Caco-2 (cell line): ENCODE data around the gene ASCC1. TPM values are rescaled to one million over a fixed set of nuclear protein-coding genes. Genes with fewer than 3 reads are reported as not detected.

Experiments used
- BruUV-seq: library from RNA; stranded (reverse); fragments of 400-500 nt; replicated peaks from 2 replicates; lab custom pipeline; 2021; lab: Mats Ljungman, UMichigan
- CTCF ChIA-PET: fragments of 300-600 bp; sonication (Branson Sonifier 250); formaldehyde crosslinking; loops from one replicate; lab custom pipeline; 2022; ENCODE audit warnings: antibody characterized with exemption; lab: Charles Lee
- POLR2A ChIA-PET: fragments of 300-600 bp; sonication (Branson Sonifier 250); formaldehyde crosslinking; loops from one replicate; lab custom pipeline; 2022; ENCODE audit warnings: antibody characterized with exemption; lab: Charles Lee
- DNase-seq, 2 experiments: peaks; one replicate each; pipeline versions ENCODE4 v3.0.0 to v3.0.0-alpha.2; 2020 to 2022
- H3K27me3 ChIP-seq: replicated peaks from 2 replicates; pipeline ENCODE4 v1.6.0; 2011; ENCODE audit warnings: low read length; ENCODE audit not compliant: control insufficient read depth, insufficient read depth
- H3K36me3 ChIP-seq: 2 replicates; pipeline ENCODE4 v1.5.1; 2011; ENCODE audit warnings: low read length; ENCODE audit not compliant: control insufficient read depth, insufficient read depth
- H3K4me1 ChIP-seq: fragments of 250-450 bp; sonication (Bioruptor Pico); 2 replicates; pipeline ENCODE4 v1.5.1; 2020; ENCODE audit warnings: mild to moderate bottlenecking
- H3K4me3 ChIP-seq: 2 replicates; pipeline ENCODE4 v1.5.1; 2011; ENCODE audit warnings: low read depth, mild to moderate bottlenecking, control low read depth, low read length
- H3K9me3 ChIP-seq: fragments of 250-450 bp; sonication (Bioruptor Pico); 2 replicates; pipeline ENCODE4 v1.5.1; 2020; ENCODE audit warnings: mild to moderate bottlenecking, moderate library complexity
- H3K27ac Mint-ChIP-seq: one replicate; pipeline ENCODE4 v1.8.0; 2022; ENCODE audit warnings: mixed read lengths; ENCODE audit not compliant: unreplicated experiment
- H3K27me3 Mint-ChIP-seq: one replicate; pipeline ENCODE4 v1.8.0; 2022; ENCODE audit warnings: mixed read lengths; ENCODE audit not compliant: insufficient read depth, unreplicated experiment
- H3K36me3 Mint-ChIP-seq: one replicate; pipeline ENCODE4 v1.8.0; 2022; ENCODE audit warnings: mild to moderate bottlenecking, mixed read lengths; ENCODE audit not compliant: insufficient read depth, unreplicated experiment
- H3K4me1 Mint-ChIP-seq: one replicate; pipeline ENCODE4 v1.8.0; 2022; ENCODE audit warnings: low read depth, mixed read lengths; ENCODE audit not compliant: unreplicated experiment
- H3K4me3 Mint-ChIP-seq: one replicate; pipeline ENCODE4 v1.8.0; 2022; ENCODE audit warnings: mild to moderate bottlenecking, moderate library complexity, mixed read lengths; ENCODE audit not compliant: unreplicated experiment
- H3K9me3 Mint-ChIP-seq: one replicate; pipeline ENCODE4 v1.8.0; 2022; ENCODE audit warnings: mixed read lengths; ENCODE audit not compliant: unreplicated experiment
- CTCF ChIP-seq, 2 experiments: fragments of 200-600 bp in 1 of 2; IDR thresholded peaks; 1 replicate in 1 of 2; 2 replicates in 1 of 2; pipeline versions ENCODE4 v1.5.1 to v1.8.0; 2011 to 2022; ENCODE audit warnings: antibody characterized with exemption in 1 of 2, control low read depth in 1 of 2, inconsistent platforms in 1 of 2, low read depth in 1 of 2, low read length in 1 of 2, mild to moderate bottlenecking in 1 of 2, moderate library complexity in 1 of 2; ENCODE audit not compliant: insufficient read depth in 1 of 2, severe bottlenecking in 1 of 2, unreplicated experiment in 1 of 2
- intact Hi-C: fragments of 100-400 bp; cut with micrococcal nuclease; formaldehyde crosslinking; loops from one replicate; pipeline ENCODE4 v1.10.0; 2022; ENCODE audit not compliant: unreplicated experiment
- total RNA-seq: library from RNA; stranded (reverse); gene quantifications from 2 replicates; pipeline ENCODE4 v1.2.3, GENCODE V29; 2022

Gene ASCC1
- total RNA-seq, 1 experiment from 2014 or later = 73.7 TPM

- intact Hi-C loops = loop anchor here (1.0 to 2.0 kb wide), 3 partner anchors 16 to 85 kb away; no protein-coding TSS in a partner anchor
- peak in 1 of 2 experiments; percentile 60 for DNase-seq
- Mint-ChIP-seq H3K27me3 (no peaks in the 10 kb centered on the region), H3K4me3 (no peak overlapping the region), H3K4me1 (peaks cover 23% of the 10 kb centered on the region), H3K27ac (peak overlapping the region; percentile 61), H3K9me3 (no peaks in the 10 kb centered on the region), H3K36me3 (peaks cover 12% of the 10 kb centered on the region)
- no peak overlapping the region for H3K4me3 ChIP-seq
- H3K27me3 ChIP-seq = no peaks in the 10 kb centered on the region
- no peaks in the 10 kb centered on the region for H3K9me3 ChIP-seq
- ChIA-PET CTCF (interaction anchor here (1.5 kb wide), 1 partner anchor 118 kb away, joined by 3 read pairs; no protein-coding TSS in a partner anchor), POLR2A (interaction anchor here (0.6 to 1.6 kb wide), 3 partner anchors 17 to 77 kb away, joined by 3 to 14 read pairs (median 3); no protein-coding TSS in a partner anchor)
- peak in 1 of 2 experiments; percentile 9 for TF ChIP-seq CTCF (IDR thresholded peaks at IDR 0.05; ENCODE audit: insufficient read depth in 1 of 2, low read depth in 1 of 2, low read length in 1 of 2, severe bottlenecking in 1 of 2, unreplicated experiment in 1 of 2)
- BruUV-seq = no TSS peak
- peaks cover 26% of the 10 kb centered on the region for H3K4me1 ChIP-seq
- H3K36me3 ChIP-seq = no peaks in the 10 kb centered on the region
Measured at GRCh38 chr10:72243822-72244437, 27.9 kb upstream of the ASCC1 start.

DNA sequence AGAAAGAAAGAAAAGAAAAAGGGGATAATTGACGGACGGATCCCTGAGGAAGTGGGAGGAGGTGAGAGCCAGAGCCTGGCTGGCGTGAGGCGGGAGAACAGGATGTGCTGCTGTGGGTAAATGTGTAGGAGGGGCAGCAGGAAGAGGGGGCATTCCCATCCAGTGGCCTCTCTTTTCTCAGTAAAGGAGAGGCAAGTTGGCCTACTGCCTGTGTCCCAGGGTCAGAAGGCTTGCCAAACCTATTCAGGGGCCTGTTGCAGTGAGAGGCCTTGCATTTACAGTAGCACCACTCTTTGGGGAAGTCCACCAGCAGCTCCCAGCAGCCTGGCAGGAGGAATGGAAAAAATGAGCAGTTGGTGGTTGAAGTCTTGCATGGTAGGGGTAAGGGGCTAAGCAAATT lies 26.6 kb upstream of the ASCC1 start:
- no peaks in the 10 kb centered on the region for H3K27me3 ChIP-seq
- DNase-seq = no peak
- H3K4me1 Mint-ChIP-seq = peaks cover 23% of the 10 kb centered on the region
- no peaks in the 10 kb centered on the region for H3K36me3 ChIP-seq
- POLR2A ChIA-PET = no interaction called here
- H3K27ac Mint-ChIP-seq = peak overlapping the region; percentile 51
- no peak for TF ChIP-seq CTCF (IDR thresholded peaks at IDR 0.05; ENCODE audit: insufficient read depth in 1 of 2, low read depth in 1 of 2, low read length in 1 of 2, severe bottlenecking in 1 of 2, unreplicated experiment in 1 of 2)
- no peak overlapping the region for H3K4me3 Mint-ChIP-seq
- H3K4me1 ChIP-seq = peaks cover 22% of the 10 kb centered on the region
- no peak overlapping the region for H3K4me3 ChIP-seq
- peaks cover 12% of the 10 kb centered on the region for H3K36me3 Mint-ChIP-seq
- intact Hi-C loops = no loop called here
- no TSS peak for BruUV-seq
- no peaks in the 10 kb centered on the region for H3K27me3 Mint-ChIP-seq
- H3K9me3 Mint-ChIP-seq = no peaks in the 10 kb centered on the region
- CTCF ChIA-PET = interaction anchor here (0.6 kb wide), 1 partner anchor 12 kb away, joined by 3 read pairs; no protein-coding TSS in a partner anchor
- H3K9me3 ChIP-seq = no peaks in the 10 kb centered on the region

DNA sequence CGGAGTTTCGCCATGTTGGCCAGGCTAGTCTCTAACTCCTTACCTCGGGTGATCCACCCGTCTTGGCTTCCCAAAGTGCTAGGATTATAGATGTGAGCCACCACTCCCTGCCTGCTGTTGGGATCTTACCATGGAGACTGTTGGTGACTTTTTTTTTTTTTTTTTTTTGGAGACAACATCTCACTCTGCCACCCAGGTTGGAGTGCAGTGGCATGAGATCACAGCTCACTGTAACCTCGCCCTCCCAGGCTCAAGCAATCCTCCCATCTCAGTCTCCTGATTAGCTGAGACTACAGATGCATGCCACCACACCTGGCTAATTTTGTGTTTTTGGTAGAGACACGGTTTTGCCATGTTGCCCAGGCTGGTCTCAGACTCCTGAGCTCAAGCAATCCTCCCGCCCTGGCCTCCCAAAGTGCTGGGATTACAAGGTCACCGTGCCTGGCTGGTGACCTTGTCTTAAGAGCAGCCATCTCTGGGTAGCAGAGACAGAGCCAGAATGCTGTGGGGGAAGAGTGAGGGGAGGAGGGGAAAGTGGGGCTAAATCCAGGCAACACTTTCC lies 25.7 kb upstream of the ASCC1 start:
- H3K9me3 ChIP-seq = no peaks in the 10 kb centered on the region
- peaks cover 23% of the 10 kb centered on the region for H3K4me1 Mint-ChIP-seq
- H3K4me3 Mint-ChIP-seq = no peak overlapping the region
- H3K9me3 Mint-ChIP-seq = no peaks in the 10 kb centered on the region
- DNase-seq = no peak
- peaks cover 16% of the 10 kb centered on the region for H3K36me3 Mint-ChIP-seq
- POLR2A ChIA-PET = no interaction called here
- H3K27me3 ChIP-seq = no peaks in the 10 kb centered on the region
- H3K4me3 ChIP-seq = no peak overlapping the region
- no TSS peak for BruUV-seq
- no peaks in the 10 kb centered on the region for H3K36me3 ChIP-seq
- no peaks in the 10 kb centered on the region for H3K27me3 Mint-ChIP-seq
- H3K27ac Mint-ChIP-seq = no peak overlapping the region
- TF ChIP-seq CTCF (IDR thresholded peaks at IDR 0.05; ENCODE audit: insufficient read depth in 1 of 2, low read depth in 1 of 2, low read length in 1 of 2, severe bottlenecking in 1 of 2, unreplicated experiment in 1 of 2) = no peak
- CTCF ChIA-PET = interaction anchor here (0.6 kb wide), 2 partner anchors 30 to 123 kb away, joined by 5 read pairs; no protein-coding TSS in a partner anchor
- intact Hi-C loops = no loop called here
- peaks cover 22% of the 10 kb centered on the region for H3K4me1 ChIP-seq
